Cerebellar nuclear complex (tissue), 1 donor: ENCODE measurements around the gene ZDHHC23.

Experiments used
- DNase-seq, 2 experiments: peaks; one replicate each; lab custom pipeline; 2025; lab: John Stamatoyannopoulos, UW

The ZDHHC23 gene

GRCh38 chr3:114011059-114011797 lies 63.4 kb downstream of the ZDHHC23 start:
- no peak for DNase-seq
